NCI-H1048 (cell line): ENCODE data around the gene ERP44.
"Not testable (repeated sequence)": the region's sequence is repeated elsewhere in the genome, so short reads cannot be mapped to it uniquely, and the experiment has no call there.

Source experiments
- DNase-seq: peaks from one replicate; lab custom pipeline; 2025; lab: John Stamatoyannopoulos, UW

The ERP44 gene

DNA sequence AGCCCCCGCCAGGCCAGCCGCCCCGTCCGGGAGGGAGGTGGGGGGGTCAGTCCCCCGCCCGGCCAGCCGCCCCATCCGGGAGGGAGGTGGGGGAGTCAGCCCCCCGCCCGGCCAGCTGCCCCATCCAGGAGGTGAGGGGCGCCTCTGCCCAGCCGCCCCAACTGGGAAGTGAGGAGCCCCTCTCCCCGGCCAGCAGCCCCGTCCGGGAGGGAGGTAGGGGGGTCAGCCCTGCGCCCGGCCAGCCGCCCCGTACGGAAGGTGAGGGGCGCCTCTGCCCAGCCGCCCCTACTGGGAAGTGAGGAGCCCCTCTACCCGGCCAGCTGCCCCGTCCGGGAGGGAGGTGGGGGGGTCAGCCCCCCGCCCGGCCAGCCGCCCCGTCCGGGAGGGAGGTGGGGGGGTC lies 30.8 kb downstream of the ERP44 start:
- DNase-seq: not testable (repeated sequence)

DNA sequence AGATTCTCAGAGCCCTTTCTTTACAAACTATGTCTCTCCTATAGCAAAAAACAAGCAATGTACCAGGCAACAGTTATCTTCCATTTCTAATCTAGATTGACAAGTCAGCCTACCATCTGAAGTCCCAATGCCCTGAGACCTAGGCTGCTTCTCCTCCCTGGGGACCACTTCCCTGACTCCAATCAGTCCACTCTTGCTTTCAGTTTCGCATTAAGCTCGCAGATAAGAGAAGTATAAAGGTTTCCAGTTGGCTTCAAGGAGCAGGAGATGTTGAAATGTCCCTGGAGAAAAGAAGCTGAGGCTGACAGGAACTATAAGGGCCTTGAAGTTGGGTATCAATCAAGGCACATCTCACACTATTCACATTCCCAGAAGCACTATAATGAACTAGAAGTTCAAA lies 32.3 kb downstream of the ERP44 start:
- DNase-seq: no peak

DNA sequence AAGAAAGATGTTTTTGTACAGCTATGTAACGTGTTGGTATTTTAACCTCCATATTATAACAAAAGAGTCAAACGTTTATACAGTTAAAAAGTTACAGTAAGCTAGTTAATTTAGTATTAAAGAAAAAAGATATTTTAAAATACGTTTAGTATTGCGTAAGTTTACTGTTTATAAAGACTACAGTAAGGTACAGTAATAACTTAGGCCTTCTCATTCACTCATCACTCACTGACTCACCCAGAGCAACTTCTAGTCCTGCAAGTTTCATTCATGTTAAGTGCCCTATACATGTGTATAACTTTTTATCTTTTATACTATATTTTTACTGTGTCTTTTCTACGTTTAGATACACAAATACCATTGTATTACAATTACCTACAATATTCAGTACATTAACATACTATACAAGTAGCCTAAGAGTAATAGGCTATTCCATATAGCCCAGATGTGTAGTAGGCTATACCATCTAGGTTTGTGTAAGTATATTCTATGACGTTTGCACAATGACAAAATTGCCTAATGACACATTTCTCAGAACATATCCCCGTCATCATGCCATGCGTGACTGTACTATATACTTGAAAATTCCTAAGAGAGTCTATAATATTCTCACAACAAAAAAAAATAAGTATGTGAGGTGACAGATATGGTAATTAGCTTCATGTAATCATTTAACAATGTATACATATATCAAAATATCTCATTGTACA lies 33.8 kb downstream of the ERP44 start:
- DNase-seq: no peak

GRCh38 chr9:100063185-100063584 lies 35.6 kb downstream of the ERP44 start:
- DNase-seq: no peak

DNA sequence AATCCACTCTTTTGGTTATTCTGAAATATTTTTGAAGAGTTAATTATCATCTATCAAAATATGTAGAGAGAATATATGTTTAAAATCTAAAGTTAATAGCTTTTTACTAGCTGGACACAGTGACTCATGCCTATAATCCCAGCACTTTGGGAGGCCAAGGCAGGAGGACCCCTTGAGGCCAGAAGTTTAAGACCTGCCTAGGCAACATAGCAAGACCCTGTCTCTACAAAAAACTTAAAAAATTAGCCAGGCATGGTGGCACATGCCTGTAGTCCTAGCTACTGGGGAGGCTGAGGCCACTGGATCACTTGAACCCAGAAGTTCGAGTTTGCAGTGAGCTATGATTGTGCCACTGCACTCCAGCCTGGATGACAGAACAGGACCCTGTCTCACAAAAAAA lies 36.1 kb downstream of the ERP44 start:
- not testable (repeated sequence) for DNase-seq

- no peak for DNase-seq
These were observed 39.9 kb downstream of the ERP44 start for GRCh38 chr9:100058699-100059579.

GRCh38 chr9:100057624-100058023 lies 41.2 kb downstream of the ERP44 start:
- DNase-seq: no peak

DNA sequence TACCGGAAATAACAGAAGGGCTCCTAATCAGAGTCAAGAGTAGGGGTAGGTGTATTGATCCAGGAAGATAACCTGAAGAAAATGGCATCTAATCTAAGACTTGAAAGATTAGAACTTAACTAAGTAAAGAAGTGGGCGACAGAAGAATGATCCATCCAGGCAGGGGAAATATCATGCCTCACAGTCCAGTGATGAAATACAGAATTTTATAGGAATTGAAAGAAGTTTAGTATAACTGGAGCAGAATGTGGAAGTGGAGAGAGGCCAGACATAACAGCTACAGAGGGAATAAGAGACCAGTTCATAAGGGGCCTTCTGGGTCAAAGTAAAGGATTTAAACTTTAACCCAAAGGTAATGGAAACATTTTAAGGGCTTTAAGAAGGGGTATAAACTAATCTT lies 42.2 kb downstream of the ERP44 start:
- no peak for DNase-seq

DNA sequence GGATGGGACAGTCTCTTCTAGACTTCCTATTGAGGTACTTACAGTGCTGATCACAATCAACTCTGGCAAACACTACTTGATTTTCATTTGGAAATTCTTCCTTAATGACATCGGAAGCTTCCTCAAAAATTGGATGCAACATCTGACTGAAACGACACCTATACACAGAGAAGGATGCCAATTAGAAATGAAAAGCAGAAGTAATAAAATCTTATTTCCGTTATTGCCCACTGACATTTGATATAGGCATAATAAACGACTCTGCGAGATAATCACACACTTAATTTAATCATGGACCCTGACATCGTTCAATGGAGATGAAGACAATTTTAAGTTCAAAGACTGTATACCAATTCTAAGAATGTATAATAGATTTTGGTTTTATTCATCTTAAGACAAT lies 46.4 kb downstream of the ERP44 start:
- no peak for DNase-seq

DNA sequence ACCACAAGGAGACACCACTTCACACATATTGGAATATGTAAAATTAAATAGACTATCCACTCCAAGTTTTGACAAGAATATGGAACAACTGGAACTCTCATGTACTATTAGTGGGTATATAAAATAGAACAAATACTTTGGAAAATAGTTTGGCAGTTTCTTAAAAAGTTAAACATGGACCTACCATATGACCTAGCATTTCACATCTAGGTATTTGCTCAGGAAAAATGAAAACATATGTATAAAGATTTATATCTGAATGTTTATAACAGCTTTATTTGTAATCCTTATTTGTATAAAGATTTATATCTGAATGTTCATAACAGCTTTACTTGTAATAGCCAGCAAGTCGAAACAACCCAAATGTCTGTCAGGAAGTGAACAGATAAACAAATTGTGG lies 49.2 kb downstream of the ERP44 start:
- DNase-seq: no peak

GRCh38 chr9:100038472-100038871 lies 60.3 kb downstream of the ERP44 start:
- no peak for DNase-seq

DNA sequence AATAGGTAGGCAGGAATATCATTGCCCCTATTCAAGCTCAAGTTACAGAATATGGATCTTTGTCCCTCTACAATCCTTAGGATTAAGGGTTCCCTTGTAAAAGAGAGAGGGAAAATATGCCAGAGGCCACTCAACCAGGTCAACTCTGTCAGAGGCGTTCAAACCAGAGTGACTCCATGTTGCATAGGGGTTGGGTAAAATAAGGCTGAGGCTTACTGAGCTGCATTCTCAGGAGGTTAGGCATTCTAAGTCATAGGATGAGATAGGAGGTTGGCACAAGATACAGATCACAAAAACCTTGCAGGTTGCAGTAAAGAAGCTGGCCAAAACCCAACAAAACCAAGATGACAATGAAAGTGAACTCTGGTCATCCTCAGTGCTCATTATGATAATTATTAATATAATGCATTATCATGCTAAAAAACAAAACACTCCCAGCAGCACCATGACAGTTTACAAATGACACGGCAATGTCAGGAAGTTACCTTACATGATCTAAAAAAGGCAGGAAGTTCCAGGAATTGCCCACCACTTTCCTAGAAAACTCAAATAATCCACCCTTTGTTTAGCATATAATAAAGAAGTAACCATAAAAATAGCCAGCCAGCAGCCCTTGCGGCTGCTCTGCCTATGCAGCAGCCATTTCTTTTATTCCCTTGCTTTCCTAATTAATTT lies 64.8 kb downstream of the ERP44 start:
- no peak for DNase-seq

GRCh38 chr9:100030548-100030947 lies 68.3 kb downstream of the ERP44 start:
- DNase-seq: no peak

GRCh38 chr9:100029251-100029650 lies 69.5 kb downstream of the ERP44 start:
- DNase-seq: no peak

DNA sequence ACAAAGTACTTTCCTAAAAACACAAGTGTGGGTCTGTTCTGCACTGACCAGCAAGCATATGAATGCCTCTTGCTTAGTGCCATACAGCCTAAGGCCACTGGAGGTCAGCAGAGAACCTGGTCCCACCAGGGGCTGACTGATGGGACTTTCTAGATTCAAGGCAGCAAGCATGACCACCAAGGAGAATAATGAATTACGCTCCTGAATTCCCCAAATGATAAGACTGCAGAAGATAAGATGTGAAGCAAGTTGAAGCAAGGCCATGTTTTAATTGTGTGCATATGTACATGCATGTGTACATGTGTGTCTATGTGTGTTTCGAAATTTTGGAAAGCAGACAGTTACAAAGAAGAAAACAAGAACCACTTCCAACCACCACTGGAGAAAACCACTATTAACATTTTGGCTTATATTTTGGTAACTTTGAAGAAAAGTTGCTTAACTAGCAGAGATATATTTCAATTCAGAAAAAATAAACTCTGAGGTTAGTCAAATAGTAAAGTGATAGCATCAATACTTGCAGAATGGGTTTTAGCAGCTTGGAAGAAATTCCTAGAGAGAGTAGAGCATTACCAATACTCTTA lies 70.5 kb downstream of the ERP44 start:
- peak; percentile 16 for DNase-seq

- no peak for DNase-seq
These were observed 71.3 kb downstream of the ERP44 start for GRCh38 chr9:100027543-100027942.

DNA sequence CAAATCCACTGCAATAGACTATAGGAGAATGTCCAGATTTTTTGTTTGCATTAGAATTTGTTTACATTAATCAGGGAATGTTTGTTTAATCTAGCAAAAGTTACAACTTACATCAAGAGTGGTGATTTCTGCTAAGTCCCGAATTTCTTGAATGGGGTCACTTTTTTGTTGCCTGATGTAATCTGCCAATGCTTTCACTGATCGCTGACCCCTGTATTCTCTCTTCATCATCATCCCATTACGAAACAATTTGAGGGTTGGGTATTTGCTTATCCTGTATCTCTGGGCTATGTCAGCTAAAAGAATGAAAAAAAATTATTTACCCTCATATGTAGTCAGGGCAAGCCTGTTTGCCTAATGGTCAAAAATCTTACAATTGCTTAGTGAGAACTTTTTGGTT lies 76.9 kb downstream of the ERP44 start:
- no peak for DNase-seq

DNA sequence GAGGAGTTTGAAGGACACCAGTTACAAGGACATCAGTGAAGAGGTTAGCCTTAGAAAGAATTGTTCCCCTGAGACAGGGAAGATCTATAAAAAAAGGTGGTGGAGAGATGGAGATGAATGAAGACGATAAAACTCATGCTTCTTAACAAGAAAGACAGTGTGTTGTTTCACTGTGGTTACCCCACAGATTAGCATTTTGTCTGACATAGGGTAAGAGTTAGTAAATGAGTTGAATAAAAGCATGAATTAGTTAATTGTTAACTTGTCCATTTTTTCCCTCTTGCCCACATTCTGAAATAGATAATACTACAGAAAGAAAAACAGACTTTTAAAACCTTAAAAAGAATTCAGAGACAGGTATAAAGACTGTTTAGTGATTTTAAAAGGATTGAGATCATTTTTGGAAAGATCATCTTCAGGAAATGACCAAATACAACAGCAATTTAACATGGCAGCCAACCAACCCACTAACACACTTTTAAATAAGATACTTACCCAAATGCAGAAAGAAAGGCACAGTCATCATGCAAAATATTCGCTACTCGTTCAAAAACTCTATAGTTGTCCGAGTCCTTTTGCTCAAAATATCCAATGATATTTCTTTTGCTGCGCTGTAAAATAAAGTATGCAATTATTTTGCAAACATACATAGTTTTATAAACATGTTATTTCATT lies 78.5 kb downstream of the ERP44 start:
- DNase-seq: no peak

GRCh38 chr9:100019541-100019940 lies 79.3 kb downstream of the ERP44 start:
- DNase-seq: no peak

GRCh38 chr9:100014846-100015245 lies 84.0 kb downstream of the ERP44 start:
- no peak for DNase-seq

GRCh38 chr9:100013573-100013972 lies 85.2 kb downstream of the ERP44 start:
- DNase-seq: no peak

- DNase-seq: no peak
These were observed 86.5 kb downstream of the ERP44 start for GRCh38 chr9:100012279-100012678.
